GM12801 (cell line): ENCODE measurements around the gene EPHA8.

Experiments used
- CTCF ChIP-seq: IDR thresholded peaks from one replicate; pipeline ENCODE4 v1.5.1; 2011; ENCODE audit warnings: control low read depth; ENCODE audit not compliant: insufficient read length; ENCODE audit errors: extremely low read depth

The EPHA8 gene

GRCh38 chr1:22569269-22569668, 6.0 kb downstream of the EPHA8 start:
- no peak for TF ChIP-seq CTCF

- no peak for TF ChIP-seq CTCF
Observed at GRCh38 chr1:22570140-22570909, 7.0 kb downstream of the EPHA8 start.

GRCh38 chr1:22572818-22573217, 9.5 kb downstream of the EPHA8 start:
- TF ChIP-seq CTCF: no peak

DNA sequence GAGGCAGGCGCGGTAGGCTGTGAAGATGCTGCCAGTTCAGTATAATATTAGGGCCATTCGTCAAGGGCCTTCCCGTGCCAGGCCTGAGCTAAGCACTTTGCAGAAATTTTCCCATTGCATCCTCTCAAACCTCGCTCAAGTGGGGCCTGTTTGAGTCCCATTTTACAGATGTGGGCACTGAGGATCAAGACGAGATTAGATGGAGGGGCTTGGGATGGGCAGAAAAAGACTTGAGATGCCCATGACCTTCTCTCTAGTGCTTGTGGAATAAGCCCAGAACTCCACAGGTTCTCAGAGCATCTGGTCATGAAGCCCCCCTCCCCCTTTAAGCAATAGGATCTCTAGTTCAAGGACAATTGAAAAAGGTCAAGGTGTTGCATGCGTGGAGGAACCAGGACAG, 9.9 kb downstream of the EPHA8 start:
- TF ChIP-seq CTCF: no peak

GRCh38 chr1:22575532-22576149, 12.4 kb downstream of the EPHA8 start:
- TF ChIP-seq CTCF: no peak

GRCh38 chr1:22576150-22576544, 12.9 kb downstream of the EPHA8 start:
- TF ChIP-seq CTCF: no peak

- TF ChIP-seq CTCF: no peak
Observed at GRCh38 chr1:22576617-22577016, 13.3 kb downstream of the EPHA8 start.
